Activated CD4-positive, alpha-beta T cell treated with anti-CD3 and anti-CD28 coated beads, Interleukin-10, Interleukin-2, amounts not matched to agents 100 ng/mL and 50 ng/mL, durations not matched to agents 16 hours and 8 hours (primary cell): ENCODE measurements around the gene PTHLH.

ENCODE experiments used
- DNase-seq: peaks from one replicate; pipeline ENCODE4 v3.0.0-alpha.2; 2020

Gene PTHLH

DNA sequence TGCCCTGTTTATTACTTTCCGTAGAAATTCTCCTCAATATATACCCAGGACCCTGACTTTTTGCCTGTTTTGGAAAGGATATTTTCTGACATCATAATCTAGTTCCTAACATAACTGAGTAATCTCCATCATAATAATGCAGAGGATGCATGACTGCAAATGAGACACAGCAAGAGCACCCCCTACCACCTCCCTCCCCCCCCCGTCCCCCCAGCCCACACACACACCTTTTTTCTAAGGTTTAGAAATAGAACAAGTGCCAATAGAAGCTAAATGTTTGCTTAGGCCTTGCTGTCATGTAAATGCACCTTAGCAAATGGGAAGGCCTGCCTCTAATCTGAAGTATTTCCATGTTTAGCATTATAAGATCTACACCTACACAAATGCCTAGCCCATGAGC lies at the start of gene PTHLH:
PTHLH (minus strand) TSS at position 13 of the 400 bp plus-strand sequence. CDS start 3,239 bp downstream, outside the sequence.
- DNase-seq = no peak

- no peak for DNase-seq
Observed at GRCh38 chr12:28021704-28022103, 49.2 kb upstream of the PTHLH start.

- no peak for DNase-seq
Observed at GRCh38 chr12:28017873-28018255, 45.3 kb upstream of the PTHLH start.

DNA sequence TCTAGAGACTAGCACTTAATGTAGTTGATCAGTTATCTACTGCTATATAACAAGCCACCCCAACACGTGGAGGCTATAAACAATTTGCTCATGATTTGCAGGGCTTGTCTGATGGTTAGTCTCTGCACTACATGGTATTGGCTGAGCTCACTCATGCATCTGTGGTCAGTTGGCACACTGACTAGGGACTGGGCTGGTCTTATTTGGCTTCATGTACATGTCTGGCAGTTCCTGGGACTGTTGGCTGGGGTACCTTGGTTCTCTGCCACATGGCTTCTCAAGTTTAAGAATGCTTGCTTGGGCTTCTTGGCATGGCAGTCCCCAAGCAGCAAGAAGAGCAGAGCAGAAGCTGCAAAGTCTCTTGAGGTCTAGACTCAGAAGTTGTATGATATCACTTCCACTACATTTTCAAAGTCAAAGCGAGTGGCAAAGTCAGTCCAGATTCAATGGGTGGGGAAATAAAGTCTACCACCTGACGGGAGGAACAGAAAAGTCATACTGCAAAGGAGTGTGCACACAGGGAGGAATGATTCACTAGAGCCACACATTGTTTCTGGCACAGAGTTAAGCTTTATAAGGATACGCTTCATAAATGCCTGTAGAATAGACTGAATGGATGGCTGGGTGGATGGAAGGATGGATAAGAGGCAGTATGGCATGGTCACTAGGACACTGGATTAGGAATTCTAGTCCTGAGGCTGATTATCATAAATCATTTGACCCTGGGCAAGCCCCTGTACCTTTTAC lies 44.8 kb upstream of the PTHLH start:
- no peak for DNase-seq

- DNase-seq = no peak
Observed at GRCh38 chr12:28015165-28015564, 42.6 kb upstream of the PTHLH start.

DNA sequence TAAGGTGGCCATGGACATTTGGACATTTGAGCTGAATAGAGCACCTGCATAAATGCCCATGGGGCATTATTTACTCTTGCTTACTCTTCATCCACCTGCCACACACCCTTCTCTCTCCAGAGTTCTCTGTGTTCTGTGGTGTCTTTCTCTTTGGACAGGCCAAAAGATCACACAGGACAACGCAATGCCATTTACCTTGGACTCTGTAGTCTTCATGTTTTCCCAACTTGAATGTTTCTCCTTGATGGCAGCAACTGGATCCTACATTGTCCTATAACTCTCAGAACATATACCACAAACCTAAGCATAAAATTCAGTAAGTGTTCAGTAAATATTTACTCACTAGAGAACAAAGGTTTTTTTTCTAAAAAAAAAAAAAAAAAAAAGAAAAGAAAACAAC lies 41.7 kb upstream of the PTHLH start:
- DNase-seq = no peak

- DNase-seq = no peak
Observed at GRCh38 chr12:28012333-28012918, 39.9 kb upstream of the PTHLH start.

- DNase-seq = no peak
Observed at GRCh38 chr12:28010036-28010435, 37.5 kb upstream of the PTHLH start.

DNA sequence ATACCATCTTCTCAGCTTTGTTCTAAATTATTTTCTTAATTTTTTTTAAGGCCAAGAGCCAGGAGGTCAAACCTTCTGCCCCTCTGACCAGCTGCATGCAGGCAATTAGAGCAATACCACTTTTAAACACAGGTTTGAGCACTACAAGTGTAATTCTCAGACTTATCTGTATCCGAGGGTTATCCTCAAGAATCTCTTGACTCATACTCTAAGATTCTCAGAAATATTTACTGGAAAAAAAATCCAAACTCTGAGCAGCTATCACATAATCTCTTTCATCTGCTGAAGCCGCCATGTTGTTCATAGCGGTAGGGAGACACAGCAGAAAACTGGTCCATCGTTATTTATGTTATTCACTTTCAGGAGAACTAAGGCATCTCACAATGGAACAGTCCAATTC lies 27.4 kb upstream of the PTHLH start:
- DNase-seq = no peak

- DNase-seq = no peak
Observed at GRCh38 chr12:27999521-27999920, 27.0 kb upstream of the PTHLH start.

DNA sequence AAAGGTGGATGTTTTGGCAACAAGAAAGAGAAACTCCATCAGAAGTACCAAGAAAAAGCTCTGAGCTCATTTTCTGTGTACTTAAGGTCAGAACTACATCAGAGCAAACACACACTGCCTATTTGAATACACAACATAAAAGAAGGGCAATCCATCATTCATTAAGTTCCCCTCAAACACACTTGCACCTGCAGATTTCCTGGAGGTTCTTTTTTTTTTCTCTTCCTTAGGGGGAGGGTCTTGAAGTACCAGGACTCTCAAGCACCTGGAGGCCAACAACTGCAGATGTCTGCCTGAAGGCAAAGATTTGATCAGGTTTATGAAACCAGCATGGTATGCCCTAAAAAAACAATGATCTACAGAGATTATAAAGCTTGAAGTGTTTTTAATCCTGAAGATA lies 26.1 kb upstream of the PTHLH start:
- DNase-seq = no peak

DNA sequence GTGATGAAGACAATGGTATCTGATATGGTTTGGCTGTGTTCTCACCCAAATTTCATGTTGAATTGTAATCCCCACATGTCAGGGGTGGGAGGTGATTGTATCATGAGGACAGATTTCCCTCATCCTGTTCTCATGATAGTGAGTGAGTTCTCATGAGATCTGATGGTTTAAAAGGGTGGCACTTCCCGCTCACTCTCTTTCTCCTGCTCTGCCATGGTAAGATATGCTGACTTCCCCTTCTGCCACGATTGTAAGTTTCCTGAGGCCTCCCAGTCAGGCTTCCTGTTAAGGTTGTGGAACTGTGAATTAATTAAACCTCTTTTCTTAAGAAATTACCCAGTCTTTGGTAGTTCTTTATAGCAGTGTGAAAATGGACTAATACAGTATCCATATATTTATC lies 25.6 kb upstream of the PTHLH start:
- DNase-seq = no peak

GRCh38 chr12:27996761-27997160 lies 24.2 kb upstream of the PTHLH start:
- DNase-seq = no peak

DNA sequence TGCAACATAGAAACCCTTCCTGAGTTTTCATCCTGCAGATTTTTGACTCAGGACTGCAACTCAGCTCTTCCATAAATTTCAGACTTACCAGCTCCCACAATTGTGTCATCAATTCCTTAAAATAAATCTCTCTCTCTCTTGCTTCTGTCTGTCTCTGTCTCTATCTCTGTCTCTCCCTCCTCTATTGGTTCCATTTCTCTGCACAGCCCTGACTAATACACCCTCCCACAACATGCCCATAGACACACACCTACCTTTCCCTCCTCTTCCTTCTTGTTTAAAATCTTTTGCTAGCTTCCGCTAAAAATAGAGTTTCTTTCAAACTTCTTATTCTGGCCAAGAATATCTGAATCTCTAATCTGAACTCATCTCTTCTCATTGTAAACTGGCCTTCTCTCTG lies 22.9 kb upstream of the PTHLH start:
- no peak for DNase-seq

DNA sequence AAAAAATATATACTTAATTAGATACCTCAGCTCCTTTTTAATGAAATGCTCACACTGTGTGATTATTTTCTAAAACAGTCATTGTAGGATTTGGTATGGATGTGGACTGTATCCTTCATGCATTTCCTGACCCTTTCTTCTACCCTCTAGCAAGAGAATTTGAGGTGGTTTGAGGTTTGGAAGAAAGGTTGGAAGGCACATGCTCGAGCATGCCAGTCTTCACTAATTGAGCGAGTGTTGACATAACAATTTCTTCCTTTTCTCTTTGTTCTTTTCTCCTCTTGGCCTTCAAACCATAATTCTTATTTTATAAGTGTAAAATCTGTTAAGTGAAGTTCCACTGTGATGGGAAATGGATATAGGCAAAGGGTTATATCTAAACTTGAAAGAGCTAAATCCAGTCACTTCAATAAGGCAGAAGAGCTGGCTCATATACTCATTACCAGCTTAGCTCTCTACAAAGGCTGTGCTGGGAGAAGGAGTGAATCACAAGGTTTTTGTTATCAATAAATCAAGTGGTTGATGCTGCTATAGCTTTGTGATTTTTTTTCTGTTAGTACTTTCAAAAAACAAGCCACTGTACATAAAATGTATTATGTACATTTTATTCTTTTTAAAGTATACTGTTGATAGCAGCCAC lies 16.2 kb upstream of the PTHLH start:
- DNase-seq = no peak

DNA sequence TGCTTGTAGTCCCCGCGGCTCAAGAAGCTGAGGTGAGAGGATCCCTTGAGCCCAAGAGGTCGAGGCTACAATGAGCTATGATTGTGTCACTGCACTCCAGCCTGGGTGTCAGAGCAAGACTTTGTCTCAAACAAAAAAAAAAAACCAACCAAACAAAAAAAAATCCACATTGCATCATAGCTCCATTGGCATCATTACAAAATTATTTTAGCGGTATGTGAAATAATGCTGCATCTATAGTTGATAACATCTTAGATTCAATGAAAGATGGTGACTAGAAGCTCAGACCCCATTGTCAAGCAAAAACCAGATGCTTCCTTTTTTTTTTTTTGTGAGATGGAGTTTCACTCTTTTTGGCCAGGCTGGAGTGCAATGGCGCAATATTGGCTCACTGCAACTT lies 14.8 kb upstream of the PTHLH start:
- no peak for DNase-seq

GRCh38 chr12:27984275-27984674 lies 11.7 kb upstream of the PTHLH start:
- DNase-seq = no peak

DNA sequence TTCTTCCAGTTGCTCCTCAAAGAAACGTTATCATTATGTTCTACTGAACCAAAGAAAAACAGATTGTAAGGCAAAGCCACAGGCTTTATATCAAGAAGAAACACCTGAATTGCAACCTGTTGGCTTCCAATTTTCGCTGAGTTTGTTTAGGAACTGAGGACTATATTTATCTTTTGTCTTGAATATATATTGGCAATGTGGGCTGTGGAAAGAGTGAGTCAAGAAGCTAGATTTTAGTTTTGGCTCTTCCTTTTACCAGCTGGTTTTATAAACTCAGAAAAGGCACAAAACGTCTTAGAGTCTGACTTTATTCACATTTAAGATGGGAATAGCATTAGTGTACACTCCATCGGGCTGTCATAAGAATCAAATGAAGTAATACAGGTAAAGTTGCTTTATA lies 10.4 kb upstream of the PTHLH start:
- no peak for DNase-seq

- no peak for DNase-seq
Observed at GRCh38 chr12:27982385-27982784, 9.9 kb upstream of the PTHLH start.

DNA sequence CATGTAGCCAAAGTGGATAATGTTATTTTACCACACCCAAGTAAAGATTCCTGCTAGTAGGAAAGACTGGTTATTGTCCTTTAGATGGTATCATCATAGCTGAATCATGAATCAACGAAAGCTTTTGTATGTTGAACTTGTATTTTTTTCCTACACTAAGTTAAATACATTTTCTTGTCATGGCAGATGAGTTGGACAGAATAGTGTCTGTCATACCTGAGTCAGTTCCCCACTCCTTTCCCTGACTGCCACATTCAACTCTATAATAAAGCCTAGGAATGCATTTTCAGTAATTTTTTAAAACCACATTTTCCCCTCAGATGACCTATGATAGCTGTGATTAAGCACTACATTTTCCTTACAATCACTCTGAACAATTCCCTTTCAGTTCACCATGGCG lies 9.3 kb upstream of the PTHLH start:
- DNase-seq = no peak

DNA sequence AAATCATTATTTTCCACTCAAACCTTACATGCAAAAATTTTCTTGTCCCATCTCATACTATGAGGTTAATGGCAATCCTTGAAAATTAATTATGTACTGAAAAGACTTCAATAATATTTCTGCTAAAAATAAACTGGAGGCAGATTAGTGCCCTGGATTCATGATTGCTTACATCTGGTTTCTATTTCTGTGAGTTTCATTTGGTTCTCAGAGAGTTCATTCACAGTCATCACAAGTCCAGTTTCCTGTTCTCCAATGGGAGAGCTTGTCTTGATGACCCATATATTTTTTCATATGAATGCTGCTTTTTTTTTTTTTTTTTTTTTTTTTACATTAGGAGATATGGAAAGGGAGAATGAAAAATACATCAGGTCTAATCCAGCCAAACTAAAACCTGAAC lies 6.6 kb upstream of the PTHLH start:
- DNase-seq = no peak

DNA sequence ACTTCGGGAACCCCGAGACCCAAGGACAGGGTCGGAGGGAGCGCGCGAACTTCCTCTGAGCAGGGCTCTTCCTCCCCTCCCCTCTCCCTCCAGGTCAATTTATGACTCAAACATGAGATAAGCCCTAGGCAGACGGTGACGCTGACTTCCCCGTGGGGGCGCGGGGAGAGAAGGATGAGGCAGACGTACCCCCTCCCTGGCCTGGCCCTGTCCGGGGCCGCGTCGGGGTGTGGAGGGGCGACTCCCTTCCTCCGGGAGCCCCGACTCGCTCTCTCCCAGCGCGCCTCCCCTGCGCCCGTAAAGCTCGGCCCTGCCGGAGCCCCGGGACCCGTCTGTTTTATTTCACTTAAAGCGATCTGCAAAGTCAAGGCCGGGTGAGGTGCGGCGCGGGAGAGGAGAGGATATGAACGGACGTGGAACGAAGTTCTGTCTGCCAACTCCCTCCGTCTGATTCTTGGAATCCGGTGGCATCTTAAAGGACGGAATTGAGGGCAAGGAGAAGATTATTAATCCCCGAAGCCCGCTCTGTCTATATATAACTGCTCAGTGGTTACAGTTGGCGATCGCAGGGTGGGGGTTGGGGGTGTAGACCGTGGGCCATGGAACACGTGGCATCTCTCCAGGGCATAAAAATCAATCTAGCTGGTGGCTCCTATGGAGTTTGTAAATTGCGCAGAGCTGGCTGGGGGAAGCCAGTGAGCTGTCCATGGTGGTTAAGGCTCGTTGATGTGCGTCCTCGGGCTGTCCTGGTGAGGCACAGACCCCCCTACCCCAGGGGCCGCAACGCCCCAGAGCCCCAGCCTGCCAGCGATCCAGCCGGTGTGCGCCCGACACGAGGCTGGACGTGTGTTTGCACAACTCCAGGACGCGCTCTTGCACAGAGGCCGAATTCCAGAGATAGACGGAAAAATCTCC lies 2.9 kb upstream of the PTHLH start:
- DNase-seq = peak; percentile 23

DNA sequence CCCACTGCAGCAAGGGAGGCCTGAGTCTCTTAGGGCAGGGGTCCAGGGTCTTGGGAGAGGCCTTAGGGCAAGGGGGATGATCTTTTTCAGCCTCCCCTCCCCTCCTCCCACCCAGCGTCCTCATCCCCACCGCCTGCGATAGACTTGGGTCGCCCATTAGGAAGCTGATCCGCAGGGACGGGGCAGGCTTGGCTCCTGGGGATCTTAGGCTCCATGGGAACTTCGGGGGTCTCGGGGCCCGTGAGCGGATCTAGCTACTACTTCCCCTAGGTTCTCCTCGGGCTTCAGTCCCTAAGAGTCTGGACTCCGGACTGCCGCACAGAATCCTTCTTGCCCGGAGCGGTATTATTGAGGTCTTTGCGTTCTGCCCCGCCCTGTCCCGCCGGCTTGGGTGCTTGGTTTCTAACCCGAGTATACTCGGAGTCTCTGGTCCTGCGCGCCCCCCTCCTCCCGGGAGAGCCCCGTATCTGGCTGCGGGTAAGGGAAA lies 2.2 kb upstream of the PTHLH start:
- no peak for DNase-seq
